Measurements from ENCODE around the gene ATP1A2. TPM values are rescaled to one million over a fixed set of nuclear protein-coding genes. Genes with fewer than 3 reads are reported as not detected.

The ATP1A2 gene
- total and polyA plus RNA-seq, 2 experiments from 2014 or later: 11.3 to 40.9 TPM

DNA sequence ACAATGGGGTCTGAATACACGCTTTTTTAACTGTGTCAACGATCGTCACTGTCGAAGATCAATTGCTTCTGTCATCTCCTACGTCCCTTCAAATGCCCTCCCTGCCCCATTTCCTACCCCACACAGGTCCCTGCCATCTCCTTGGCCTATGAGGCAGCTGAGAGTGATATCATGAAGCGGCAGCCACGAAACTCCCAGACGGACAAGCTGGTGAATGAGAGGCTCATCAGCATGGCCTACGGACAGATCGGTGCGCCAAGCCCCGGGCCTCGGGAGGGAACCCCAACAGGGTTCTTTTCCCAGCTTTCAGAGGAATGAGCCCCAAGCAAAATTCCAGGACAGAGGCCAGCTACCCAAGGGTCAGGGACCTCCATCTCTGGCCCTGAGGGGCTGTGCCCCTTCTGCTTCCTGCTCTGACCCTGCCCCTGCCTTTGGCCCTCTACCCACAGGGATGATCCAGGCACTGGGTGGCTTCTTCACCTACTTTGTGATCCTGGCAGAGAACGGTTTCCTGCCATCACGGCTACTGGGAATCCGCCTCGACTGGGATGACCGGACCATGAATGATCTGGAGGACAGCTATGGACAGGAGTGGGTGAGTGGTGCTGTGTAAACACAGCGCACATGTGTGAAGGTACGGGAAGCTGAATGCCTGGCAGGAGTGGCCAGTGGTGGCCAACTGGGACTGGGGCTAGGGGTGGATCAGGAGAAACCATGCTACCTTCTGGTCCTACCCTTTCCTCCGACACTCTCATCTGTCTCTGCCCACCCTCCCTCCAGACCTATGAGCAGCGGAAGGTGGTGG lies 20.8 kb downstream of the ATP1A2 start:
- H3K4me1 ChIP-seq (ENCODE audit: low read depth): no peaks in the 10 kb centered on the region
- H3K4me3 ChIP-seq: no peak overlapping the region
- no peak for DNase-seq (ENCODE audit: low read depth in 1 of 2, low spot score in 1 of 2)
- TF ChIP-seq, protein P1, sequence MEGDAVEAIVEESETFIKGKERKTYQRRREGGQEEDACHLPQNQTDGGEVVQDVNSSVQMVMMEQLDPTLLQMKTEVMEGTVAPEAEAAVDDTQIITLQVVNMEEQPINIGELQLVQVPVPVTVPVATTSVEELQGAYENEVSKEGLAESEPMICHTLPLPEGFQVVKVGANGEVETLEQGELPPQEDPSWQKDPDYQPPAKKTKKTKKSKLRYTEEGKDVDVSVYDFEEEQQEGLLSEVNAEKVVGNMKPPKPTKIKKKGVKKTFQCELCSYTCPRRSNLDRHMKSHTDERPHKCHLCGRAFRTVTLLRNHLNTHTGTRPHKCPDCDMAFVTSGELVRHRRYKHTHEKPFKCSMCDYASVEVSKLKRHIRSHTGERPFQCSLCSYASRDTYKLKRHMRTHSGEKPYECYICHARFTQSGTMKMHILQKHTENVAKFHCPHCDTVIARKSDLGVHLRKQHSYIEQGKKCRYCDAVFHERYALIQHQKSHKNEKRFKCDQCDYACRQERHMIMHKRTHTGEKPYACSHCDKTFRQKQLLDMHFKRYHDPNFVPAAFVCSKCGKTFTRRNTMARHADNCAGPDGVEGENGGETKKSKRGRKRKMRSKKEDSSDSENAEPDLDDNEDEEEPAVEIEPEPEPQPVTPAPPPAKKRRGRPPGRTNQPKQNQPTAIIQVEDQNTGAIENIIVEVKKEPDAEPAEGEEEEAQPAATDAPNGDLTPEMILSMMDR (IDR thresholded peaks at IDR 0.05; ENCODE audit: low read depth, low read length): no peak
- H3K9me3 ChIP-seq (ENCODE audit: low read depth): no peaks in the 10 kb centered on the region
- no peaks in the 10 kb centered on the region for H3K27me3 ChIP-seq
- H3K27ac ChIP-seq: no peak overlapping the region
- H3K36me3 ChIP-seq: no peaks in the 10 kb centered on the region

DNA sequence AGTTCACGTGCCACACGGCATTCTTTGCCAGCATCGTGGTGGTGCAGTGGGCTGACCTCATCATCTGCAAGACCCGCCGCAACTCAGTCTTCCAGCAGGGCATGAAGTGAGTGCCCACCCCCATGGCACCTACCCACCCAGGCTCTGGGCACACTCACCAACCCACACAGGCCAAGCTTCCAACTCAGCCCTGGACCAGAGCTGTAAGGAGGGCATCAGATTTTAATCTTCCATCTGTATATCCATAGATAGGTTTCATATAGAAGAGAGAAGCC lies 21.3 kb downstream of the ATP1A2 start:
- Histone ChIP-seq H3K4me3 (no peak overlapping the region), H3K27me3 (no peaks in the 10 kb centered on the region), H3K9me3 (ENCODE audit: low read depth) (no peaks in the 10 kb centered on the region), H3K36me3 (no peaks in the 10 kb centered on the region), H3K27ac (no peak overlapping the region), H3K4me1 (ENCODE audit: low read depth) (no peaks in the 10 kb centered on the region)
- TF ChIP-seq, protein P1 (IDR thresholded peaks at IDR 0.05; ENCODE audit: low read depth, low read length): no peak
- DNase-seq (ENCODE audit: low read depth in 1 of 2, low spot score in 1 of 2): no peak

DNA sequence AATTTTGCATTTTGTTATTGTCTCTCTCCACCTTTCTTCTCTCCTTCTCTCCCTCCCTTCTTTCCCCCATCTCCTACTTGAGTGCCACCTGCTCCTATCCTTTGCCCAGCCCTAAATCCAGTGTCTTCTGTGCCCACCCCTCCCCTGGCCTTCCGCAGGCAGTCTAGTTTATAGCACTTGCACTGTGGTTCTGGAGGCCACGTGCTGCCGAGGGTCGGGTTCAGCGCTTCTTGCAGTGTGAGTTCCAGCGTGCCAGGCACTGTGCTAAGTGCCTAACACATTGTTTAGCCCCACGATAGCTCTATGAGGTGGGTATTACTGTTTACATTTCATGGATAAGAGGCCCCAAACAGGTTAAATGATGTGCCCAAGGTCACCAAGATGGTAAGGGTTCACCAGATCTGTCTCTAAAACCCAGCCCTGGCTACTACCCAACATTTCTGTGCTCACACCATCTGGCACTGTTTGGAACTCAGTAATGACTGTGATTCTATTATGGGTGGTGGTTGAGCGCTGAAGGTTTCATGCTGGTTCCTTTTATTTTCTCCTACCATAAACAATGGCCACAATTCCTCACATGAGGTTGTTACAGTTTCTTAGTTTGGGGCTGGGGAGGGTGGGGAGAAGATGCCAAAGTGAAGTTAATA lies 21.8 kb downstream of the ATP1A2 start:
- no peaks in the 10 kb centered on the region for H3K27me3 ChIP-seq
- no peaks in the 10 kb centered on the region for H3K4me1 ChIP-seq (ENCODE audit: low read depth)
- H3K9me3 ChIP-seq (ENCODE audit: low read depth): no peaks in the 10 kb centered on the region
- H3K36me3 ChIP-seq: no peaks in the 10 kb centered on the region
- TF ChIP-seq, protein P1 (IDR thresholded peaks at IDR 0.05; ENCODE audit: low read depth, low read length): no peak
- H3K4me3 ChIP-seq: no peak overlapping the region
- no peak for DNase-seq (ENCODE audit: low read depth in 1 of 2, low spot score in 1 of 2)
- H3K27ac ChIP-seq: no peak overlapping the region

DNA sequence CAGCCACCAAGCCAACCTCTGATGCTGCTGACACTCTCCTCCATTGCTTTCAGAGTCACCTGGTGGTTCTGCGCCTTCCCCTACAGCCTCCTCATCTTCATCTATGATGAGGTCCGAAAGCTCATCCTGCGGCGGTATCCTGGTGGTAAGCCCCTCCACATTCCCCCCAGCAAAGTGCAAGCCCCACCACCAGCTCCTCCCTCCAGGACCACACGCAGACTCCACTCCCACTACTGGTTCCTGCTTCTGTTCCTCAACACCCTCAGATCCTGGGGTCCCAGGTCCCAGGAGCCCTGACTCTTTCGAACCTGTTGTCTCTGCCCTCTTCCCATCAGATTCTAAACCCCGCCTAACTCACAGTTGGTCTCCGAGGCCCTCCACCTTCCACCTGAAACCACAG lies 24.3 kb downstream of the ATP1A2 start:
- no peak for DNase-seq (ENCODE audit: low read depth in 1 of 2, low spot score in 1 of 2)
- no peaks in the 10 kb centered on the region for H3K4me1 ChIP-seq (ENCODE audit: low read depth)
- no peaks in the 10 kb centered on the region for H3K36me3 ChIP-seq
- no peak overlapping the region for H3K4me3 ChIP-seq
- TF ChIP-seq, protein P1 (IDR thresholded peaks at IDR 0.05; ENCODE audit: low read depth, low read length): no peak
- H3K9me3 ChIP-seq (ENCODE audit: low read depth): no peaks in the 10 kb centered on the region
- no peak overlapping the region for H3K27ac ChIP-seq
- no peaks in the 10 kb centered on the region for H3K27me3 ChIP-seq

DNA sequence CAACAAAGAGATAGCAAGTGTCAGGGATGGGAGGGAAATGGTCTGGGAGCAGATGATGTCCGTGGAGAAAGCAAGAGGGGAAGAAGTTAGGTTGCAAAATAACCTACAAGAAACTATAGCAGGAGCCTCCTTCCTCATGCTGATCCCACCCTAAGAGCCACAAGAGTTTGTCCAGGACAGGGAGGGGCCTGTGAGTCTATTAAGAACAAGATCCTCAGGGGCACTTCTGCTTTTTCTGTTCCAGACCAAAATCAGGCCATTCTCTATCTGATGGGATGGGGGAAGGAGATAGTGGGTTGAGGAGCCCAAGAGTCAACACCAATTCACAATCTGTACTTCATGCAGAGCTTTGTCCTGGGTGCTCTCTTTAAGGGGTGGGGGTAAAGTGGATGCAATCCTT lies 28.1 kb downstream of the ATP1A2 start:
- no peak overlapping the region for H3K27ac ChIP-seq
- H3K4me1 ChIP-seq (ENCODE audit: low read depth): no peaks in the 10 kb centered on the region
- no peaks in the 10 kb centered on the region for H3K36me3 ChIP-seq
- H3K27me3 ChIP-seq: no peaks in the 10 kb centered on the region
- no peak for DNase-seq (ENCODE audit: low read depth in 1 of 2, low spot score in 1 of 2)
- no peaks in the 10 kb centered on the region for H3K9me3 ChIP-seq (ENCODE audit: low read depth)
- TF ChIP-seq, protein P1 (IDR thresholded peaks at IDR 0.05; ENCODE audit: low read depth, low read length): no peak
- no peak overlapping the region for H3K4me3 ChIP-seq
